ENCODE measurements around the gene EIF2S2. TPM values are rescaled to one million over a fixed set of nuclear protein-coding genes. Genes with fewer than 3 reads are reported as not detected.

The EIF2S2 gene
- total RNA-seq, 2 donors from 2014 or later = 18.8 to 20.6 TPM

- ATAC-seq = no peak
- DNase-seq = no peak
- Mint-ChIP-seq H3K4me1 (peaks cover 41% of the 10 kb centered on the region), H3K27ac (peak overlapping the region; percentile 98), H3K4me3 (peak overlapping the region; percentile 98), H3K36me3 (ENCODE audit: low read depth) (peaks cover 2% of the 10 kb centered on the region), H3K27me3 (no peaks in the 10 kb centered on the region)
- H3K9me3 ChIP-seq (ENCODE audit: control insufficient read depth, low read length, poor library complexity, severe bottlenecking) = no peaks in the 10 kb centered on the region
These were observed 1.1 kb downstream of the EIF2S2 start for GRCh38 chr20:34110745-34111641.

- Mint-ChIP-seq H3K27ac (peak overlapping the region; percentile 98), H3K36me3 (ENCODE audit: low read depth) (peaks cover 4% of the 10 kb centered on the region), H3K4me1 (peaks cover 47% of the 10 kb centered on the region), H3K4me3 (peak overlapping the region; percentile 98), H3K27me3 (no peaks in the 10 kb centered on the region)
- no peaks in the 10 kb centered on the region for H3K9me3 ChIP-seq (ENCODE audit: control insufficient read depth, low read length, poor library complexity, severe bottlenecking)
- DNase-seq (no peak), ATAC-seq (no peak)
These were observed 1.9 kb downstream of the EIF2S2 start for GRCh38 chr20:34110025-34110744.

- peaks cover 9% of the 10 kb centered on the region for H3K36me3 Mint-ChIP-seq (ENCODE audit: low read depth)
- no peak for ATAC-seq
- no peaks in the 10 kb centered on the region for H3K9me3 ChIP-seq (ENCODE audit: control insufficient read depth, low read length, poor library complexity, severe bottlenecking)
- H3K27ac Mint-ChIP-seq = peak overlapping the region; percentile 98
- peak overlapping the region; percentile 76 for H3K4me3 Mint-ChIP-seq
- peaks cover 51% of the 10 kb centered on the region for H3K4me1 Mint-ChIP-seq
- no peaks in the 10 kb centered on the region for H3K27me3 Mint-ChIP-seq
- no peak for DNase-seq
These were observed 2.6 kb downstream of the EIF2S2 start for GRCh38 chr20:34109442-34109841.

GRCh38 chr20:34108616-34109174 is 3.3 kb downstream of the EIF2S2 start:
- H3K4me1 Mint-ChIP-seq = peaks cover 57% of the 10 kb centered on the region
- peaks cover 14% of the 10 kb centered on the region for H3K36me3 Mint-ChIP-seq (ENCODE audit: low read depth)
- H3K27me3 Mint-ChIP-seq = no peaks in the 10 kb centered on the region
- peak overlapping the region; percentile 89 for H3K27ac Mint-ChIP-seq
- no peaks in the 10 kb centered on the region for H3K9me3 ChIP-seq (ENCODE audit: control insufficient read depth, low read length, poor library complexity, severe bottlenecking)
- DNase-seq = no peak
- ATAC-seq = no peak
- H3K4me3 Mint-ChIP-seq = peak overlapping the region; percentile 33

GRCh38 chr20:34105978-34106675 is 5.9 kb downstream of the EIF2S2 start:
- Mint-ChIP-seq H3K27me3 (no peaks in the 10 kb centered on the region), H3K4me3 (no peak overlapping the region), H3K36me3 (ENCODE audit: low read depth) (peaks cover 15% of the 10 kb centered on the region), H3K27ac (peak overlapping the region; percentile 89), H3K4me1 (peaks cover 51% of the 10 kb centered on the region)
- no peak for ATAC-seq
- no peaks in the 10 kb centered on the region for H3K9me3 ChIP-seq (ENCODE audit: control insufficient read depth, low read length, poor library complexity, severe bottlenecking)
- DNase-seq = no peak

- H3K36me3 Mint-ChIP-seq (ENCODE audit: low read depth) = peaks cover 15% of the 10 kb centered on the region
- ATAC-seq = no peak
- H3K9me3 ChIP-seq (ENCODE audit: control insufficient read depth, low read length, poor library complexity, severe bottlenecking) = no peaks in the 10 kb centered on the region
- peaks cover 36% of the 10 kb centered on the region for H3K4me1 Mint-ChIP-seq
- H3K27me3 Mint-ChIP-seq = no peaks in the 10 kb centered on the region
- no peak overlapping the region for H3K4me3 Mint-ChIP-seq
- H3K27ac Mint-ChIP-seq = peak overlapping the region; percentile 89
- no peak for DNase-seq
These were observed 8.0 kb downstream of the EIF2S2 start for GRCh38 chr20:34104059-34104458.

GRCh38 chr20:34102342-34102741 is 9.7 kb downstream of the EIF2S2 start:
- Mint-ChIP-seq H3K36me3 (ENCODE audit: low read depth) (peaks cover 15% of the 10 kb centered on the region), H3K4me1 (peaks cover 22% of the 10 kb centered on the region), H3K27ac (peak overlapping the region; percentile 74), H3K4me3 (no peak overlapping the region), H3K27me3 (no peaks in the 10 kb centered on the region)
- no peaks in the 10 kb centered on the region for H3K9me3 ChIP-seq (ENCODE audit: control insufficient read depth, low read length, poor library complexity, severe bottlenecking)
- DNase-seq (no peak), ATAC-seq (no peak)

- Mint-ChIP-seq H3K4me1 (peaks cover 17% of the 10 kb centered on the region), H3K27me3 (no peaks in the 10 kb centered on the region), H3K27ac (no peak overlapping the region), H3K36me3 (ENCODE audit: low read depth) (peaks cover 15% of the 10 kb centered on the region), H3K4me3 (no peak overlapping the region)
- H3K9me3 ChIP-seq (ENCODE audit: control insufficient read depth, low read length, poor library complexity, severe bottlenecking) = no peaks in the 10 kb centered on the region
- DNase-seq (no peak), ATAC-seq (no peak)
These were observed 11.5 kb downstream of the EIF2S2 start for GRCh38 chr20:34100576-34100975.

- ATAC-seq (no peak), DNase-seq (no peak)
- no peaks in the 10 kb centered on the region for H3K27me3 Mint-ChIP-seq
- H3K4me1 Mint-ChIP-seq = peaks cover 9% of the 10 kb centered on the region
- H3K4me3 Mint-ChIP-seq = no peak overlapping the region
- H3K36me3 Mint-ChIP-seq (ENCODE audit: low read depth) = peaks cover 8% of the 10 kb centered on the region
- H3K9me3 ChIP-seq (ENCODE audit: control insufficient read depth, low read length, poor library complexity, severe bottlenecking) = no peaks in the 10 kb centered on the region
- H3K27ac Mint-ChIP-seq = peak overlapping the region; percentile 51
These were observed 12.4 kb downstream of the EIF2S2 start for GRCh38 chr20:34099675-34100074.

- no peak for DNase-seq
- peaks cover 7% of the 10 kb centered on the region for H3K4me1 Mint-ChIP-seq
These were observed 13.5 kb downstream of the EIF2S2 start for GRCh38 chr20:34098570-34098969.

GRCh38 chr20:34096699-34097444 is 15.2 kb downstream of the EIF2S2 start:
- H3K27me3 Mint-ChIP-seq = no peaks in the 10 kb centered on the region
- peaks cover 2% of the 10 kb centered on the region for H3K36me3 Mint-ChIP-seq (ENCODE audit: low read depth)
- no peaks in the 10 kb centered on the region for H3K9me3 ChIP-seq (ENCODE audit: control insufficient read depth, low read length, poor library complexity, severe bottlenecking)
- H3K27ac Mint-ChIP-seq = peak overlapping the region; percentile 34
- H3K4me1 Mint-ChIP-seq = peaks cover 11% of the 10 kb centered on the region
- DNase-seq (no peak), ATAC-seq (no peak)
- H3K4me3 Mint-ChIP-seq = no peak overlapping the region

More at GRCh38 chr20:34098570-34098969, 13.5 kb downstream of the EIF2S2 start:
- Mint-ChIP-seq H3K4me3 (no peak overlapping the region), H3K27me3 (no peaks in the 10 kb centered on the region), H3K36me3 (ENCODE audit: low read depth) (peaks cover 3% of the 10 kb centered on the region), H3K27ac (no peak overlapping the region)
- ATAC-seq = no peak
- no peaks in the 10 kb centered on the region for H3K9me3 ChIP-seq (ENCODE audit: control insufficient read depth, low read length, poor library complexity, severe bottlenecking)

GRCh38 chr20:34095825-34096224 is 16.2 kb downstream of the EIF2S2 start:
- H3K4me1 Mint-ChIP-seq = peaks cover 11% of the 10 kb centered on the region
- no peaks in the 10 kb centered on the region for H3K27me3 Mint-ChIP-seq
- H3K27ac Mint-ChIP-seq = peak overlapping the region; percentile 84
- ATAC-seq (no peak), DNase-seq (no peak)
- H3K4me3 Mint-ChIP-seq = no peak overlapping the region
- H3K9me3 ChIP-seq (ENCODE audit: control insufficient read depth, low read length, poor library complexity, severe bottlenecking) = no peaks in the 10 kb centered on the region
- peaks cover 2% of the 10 kb centered on the region for H3K36me3 Mint-ChIP-seq (ENCODE audit: low read depth)
